ENCODE measurements around the gene FOXL3.

- TF ChIP-seq ZNF146 (tag by site-specific recombination; IDR thresholded peaks at IDR 0.05), result no peak
- TF ChIP-seq ZNF221 (tag by site-specific recombination; IDR thresholded peaks at IDR 0.05; ENCODE audit: borderline replicate concordance), result no peak
- TF ChIP-seq, protein P1, sequence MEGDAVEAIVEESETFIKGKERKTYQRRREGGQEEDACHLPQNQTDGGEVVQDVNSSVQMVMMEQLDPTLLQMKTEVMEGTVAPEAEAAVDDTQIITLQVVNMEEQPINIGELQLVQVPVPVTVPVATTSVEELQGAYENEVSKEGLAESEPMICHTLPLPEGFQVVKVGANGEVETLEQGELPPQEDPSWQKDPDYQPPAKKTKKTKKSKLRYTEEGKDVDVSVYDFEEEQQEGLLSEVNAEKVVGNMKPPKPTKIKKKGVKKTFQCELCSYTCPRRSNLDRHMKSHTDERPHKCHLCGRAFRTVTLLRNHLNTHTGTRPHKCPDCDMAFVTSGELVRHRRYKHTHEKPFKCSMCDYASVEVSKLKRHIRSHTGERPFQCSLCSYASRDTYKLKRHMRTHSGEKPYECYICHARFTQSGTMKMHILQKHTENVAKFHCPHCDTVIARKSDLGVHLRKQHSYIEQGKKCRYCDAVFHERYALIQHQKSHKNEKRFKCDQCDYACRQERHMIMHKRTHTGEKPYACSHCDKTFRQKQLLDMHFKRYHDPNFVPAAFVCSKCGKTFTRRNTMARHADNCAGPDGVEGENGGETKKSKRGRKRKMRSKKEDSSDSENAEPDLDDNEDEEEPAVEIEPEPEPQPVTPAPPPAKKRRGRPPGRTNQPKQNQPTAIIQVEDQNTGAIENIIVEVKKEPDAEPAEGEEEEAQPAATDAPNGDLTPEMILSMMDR (tag by site-specific recombination; IDR thresholded peaks at IDR 0.05), result no peak
- no peak for TF ChIP-seq ZNF223 (tag by site-specific recombination; IDR thresholded peaks at IDR 0.05)
- no peak for TF ChIP-seq ZNF292 (tag by site-specific recombination; IDR thresholded peaks at IDR 0.05; ENCODE audit: borderline replicate concordance, low read depth)
- TF ChIP-seq, protein P2, sequence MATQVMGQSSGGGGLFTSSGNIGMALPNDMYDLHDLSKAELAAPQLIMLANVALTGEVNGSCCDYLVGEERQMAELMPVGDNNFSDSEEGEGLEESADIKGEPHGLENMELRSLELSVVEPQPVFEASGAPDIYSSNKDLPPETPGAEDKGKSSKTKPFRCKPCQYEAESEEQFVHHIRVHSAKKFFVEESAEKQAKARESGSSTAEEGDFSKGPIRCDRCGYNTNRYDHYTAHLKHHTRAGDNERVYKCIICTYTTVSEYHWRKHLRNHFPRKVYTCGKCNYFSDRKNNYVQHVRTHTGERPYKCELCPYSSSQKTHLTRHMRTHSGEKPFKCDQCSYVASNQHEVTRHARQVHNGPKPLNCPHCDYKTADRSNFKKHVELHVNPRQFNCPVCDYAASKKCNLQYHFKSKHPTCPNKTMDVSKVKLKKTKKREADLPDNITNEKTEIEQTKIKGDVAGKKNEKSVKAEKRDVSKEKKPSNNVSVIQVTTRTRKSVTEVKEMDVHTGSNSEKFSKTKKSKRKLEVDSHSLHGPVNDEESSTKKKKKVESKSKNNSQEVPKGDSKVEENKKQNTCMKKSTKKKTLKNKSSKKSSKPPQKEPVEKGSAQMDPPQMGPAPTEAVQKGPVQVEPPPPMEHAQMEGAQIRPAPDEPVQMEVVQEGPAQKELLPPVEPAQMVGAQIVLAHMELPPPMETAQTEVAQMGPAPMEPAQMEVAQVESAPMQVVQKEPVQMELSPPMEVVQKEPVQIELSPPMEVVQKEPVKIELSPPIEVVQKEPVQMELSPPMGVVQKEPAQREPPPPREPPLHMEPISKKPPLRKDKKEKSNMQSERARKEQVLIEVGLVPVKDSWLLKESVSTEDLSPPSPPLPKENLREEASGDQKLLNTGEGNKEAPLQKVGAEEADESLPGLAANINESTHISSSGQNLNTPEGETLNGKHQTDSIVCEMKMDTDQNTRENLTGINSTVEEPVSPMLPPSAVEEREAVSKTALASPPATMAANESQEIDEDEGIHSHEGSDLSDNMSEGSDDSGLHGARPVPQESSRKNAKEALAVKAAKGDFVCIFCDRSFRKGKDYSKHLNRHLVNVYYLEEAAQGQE (tag by site-specific recombination; IDR thresholded peaks at IDR 0.05), result no peak
- TF ChIP-seq ZNF449 (tag by site-specific recombination; IDR thresholded peaks at IDR 0.05), result no peak
- TF ChIP-seq, protein P3, sequence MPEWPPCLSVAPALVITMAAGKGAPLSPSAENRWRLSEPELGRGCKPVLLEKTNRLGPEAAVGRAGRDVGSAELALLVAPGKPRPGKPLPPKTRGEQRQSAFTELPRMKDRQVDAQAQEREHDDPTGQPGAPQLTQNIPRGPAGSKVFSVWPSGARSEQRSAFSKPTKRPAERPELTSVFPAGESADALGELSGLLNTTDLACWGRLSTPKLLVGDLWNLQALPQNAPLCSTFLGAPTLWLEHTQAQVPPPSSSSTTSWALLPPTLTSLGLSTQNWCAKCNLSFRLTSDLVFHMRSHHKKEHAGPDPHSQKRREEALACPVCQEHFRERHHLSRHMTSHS (tag by site-specific recombination; IDR thresholded peaks at IDR 0.05), result no peak
- no peak for TF ChIP-seq ZNF514 (tag by site-specific recombination; IDR thresholded peaks at IDR 0.05)
- no peak for TF ChIP-seq ZSCAN16 (tag by site-specific recombination; IDR thresholded peaks at IDR 0.05)
- no peak for TF ChIP-seq ZNF184 (tag by site-specific recombination; IDR thresholded peaks at IDR 0.05)
- no peak for TF ChIP-seq ZNF776 (tag by site-specific recombination; IDR thresholded peaks at IDR 0.05; ENCODE audit: borderline replicate concordance)
- TF ChIP-seq ZBTB20 (tag by site-specific recombination; IDR thresholded peaks at IDR 0.05), result no peak
Observed at GRCh38 chr7:247636-248035, 42.3 kb upstream of the FOXL3 start.
